Superior temporal gyrus (tissue), 1 donor: ENCODE results near the gene HMHB1.
"Not testable (repeated sequence)": the region's sequence is repeated elsewhere in the genome, so short reads cannot be mapped to it uniquely, and the experiment has no call there.

Experiments
- DNase-seq: peaks from one replicate; pipeline ENCODE4 v3.0.0-alpha.2; 2016; ENCODE audit errors: extremely low spot score

The HMHB1 gene

GRCh38 chr5:143801252-143801939, 10.6 kb upstream of the HMHB1 start:
- DNase-seq: no peak

- no peak for DNase-seq
These were observed 6.1 kb upstream of the HMHB1 start for GRCh38 chr5:143805861-143806260.

- DNase-seq: no peak
These were observed 5.4 kb upstream of the HMHB1 start for GRCh38 chr5:143806579-143806978.

DNA sequence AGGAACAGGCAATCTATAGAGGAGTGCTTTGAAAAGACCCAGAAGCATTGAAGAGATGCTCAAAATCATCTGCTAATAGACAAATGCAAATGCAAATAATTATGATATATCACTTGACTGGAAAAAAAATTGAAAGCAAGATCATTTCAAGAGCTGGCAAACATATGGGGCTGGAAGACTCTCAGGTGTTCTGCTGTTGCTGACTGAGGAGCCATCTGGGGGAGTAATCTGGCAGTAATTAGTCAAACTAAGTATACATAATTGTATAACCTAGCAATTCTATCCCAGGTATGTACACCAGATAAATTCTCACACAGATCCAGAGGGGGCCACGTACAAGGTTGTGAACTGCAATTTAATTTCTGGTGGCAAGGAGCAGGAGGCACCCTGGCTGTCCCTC, 4.6 kb upstream of the HMHB1 start:
- no peak for DNase-seq

GRCh38 chr5:143816370-143816769, 4.4 kb downstream of the HMHB1 start:
- DNase-seq: not testable (repeated sequence)

DNA sequence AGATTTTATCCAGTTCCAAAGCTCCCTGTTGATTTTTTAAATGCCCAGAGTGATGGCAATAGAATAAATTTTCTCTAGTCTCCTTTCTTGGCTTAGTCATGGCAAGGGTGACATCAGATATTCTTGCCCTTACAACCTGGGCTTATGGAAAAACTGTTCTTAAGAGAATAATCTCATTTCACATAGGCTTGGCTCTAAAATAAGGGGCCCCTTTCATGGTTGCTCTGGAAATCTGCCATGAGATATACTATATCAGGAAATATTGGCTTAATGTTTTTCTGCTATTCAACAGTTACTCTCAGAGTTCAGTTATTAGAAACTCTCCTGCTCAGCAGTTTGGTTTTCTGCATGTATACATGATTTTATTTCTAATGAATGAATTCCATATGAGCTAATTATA, 7.8 kb downstream of the HMHB1 start:
- DNase-seq: no peak

DNA sequence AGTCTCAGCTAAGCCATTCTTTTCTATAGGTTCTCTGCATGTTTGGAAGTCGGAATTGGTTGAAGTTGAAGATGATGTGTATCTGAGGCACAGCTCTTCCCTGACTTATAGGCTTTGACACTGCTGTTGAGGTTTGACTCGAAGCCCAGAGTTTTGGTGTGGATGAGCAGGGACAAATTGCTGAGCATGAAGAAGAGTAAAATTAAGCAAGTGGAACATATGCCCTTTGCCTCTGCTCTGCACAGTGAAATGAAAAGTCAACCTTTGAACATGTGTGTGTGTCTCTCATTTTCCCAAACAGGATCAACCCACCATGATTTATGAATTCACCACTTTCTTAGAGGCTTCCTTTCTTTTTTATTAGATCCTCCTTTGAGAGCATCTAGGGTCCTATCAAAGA, 8.5 kb downstream of the HMHB1 start:
- DNase-seq: no peak

DNA sequence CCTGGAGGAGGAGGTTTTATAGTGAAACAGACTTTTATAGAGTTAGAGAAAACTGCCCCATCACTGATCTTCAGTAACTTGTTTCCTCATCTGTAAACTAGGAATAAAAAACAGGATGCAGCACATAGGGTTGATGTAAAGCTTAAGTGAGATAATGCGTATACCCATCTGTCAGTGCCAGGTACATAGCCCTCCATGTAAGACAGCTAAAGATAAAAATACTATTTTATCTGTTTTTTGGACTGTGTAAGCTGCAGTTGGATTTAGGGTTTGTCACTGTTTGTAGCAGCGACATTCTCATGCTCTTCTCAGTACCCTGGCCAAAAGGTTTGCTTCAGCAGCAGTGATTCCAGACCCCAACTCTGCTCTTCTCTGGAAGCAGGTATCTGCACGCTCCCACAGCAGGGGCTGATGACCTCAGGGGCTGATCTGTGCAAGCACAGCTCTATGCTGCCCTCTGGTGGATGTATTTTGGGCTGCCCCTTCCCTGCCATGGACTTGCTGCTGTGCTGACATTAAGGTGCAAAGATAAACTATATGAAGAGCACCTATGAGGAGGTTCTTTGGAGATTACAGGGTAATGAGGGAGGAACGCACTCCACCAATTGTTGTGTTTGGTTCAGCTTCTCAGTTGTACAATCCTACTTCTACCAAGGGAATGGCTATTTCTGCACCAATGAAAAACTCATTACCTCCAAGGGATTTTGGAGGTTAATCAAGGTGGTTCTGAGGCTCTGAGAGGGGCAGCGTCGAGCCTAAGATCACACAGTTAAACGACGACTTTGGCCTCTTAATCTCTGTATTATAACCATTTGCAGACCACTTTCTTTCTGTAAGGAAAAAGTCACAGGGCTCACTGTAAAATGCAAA, 13.1 kb downstream of the HMHB1 start:
- peak; percentile 92 for DNase-seq

DNA sequence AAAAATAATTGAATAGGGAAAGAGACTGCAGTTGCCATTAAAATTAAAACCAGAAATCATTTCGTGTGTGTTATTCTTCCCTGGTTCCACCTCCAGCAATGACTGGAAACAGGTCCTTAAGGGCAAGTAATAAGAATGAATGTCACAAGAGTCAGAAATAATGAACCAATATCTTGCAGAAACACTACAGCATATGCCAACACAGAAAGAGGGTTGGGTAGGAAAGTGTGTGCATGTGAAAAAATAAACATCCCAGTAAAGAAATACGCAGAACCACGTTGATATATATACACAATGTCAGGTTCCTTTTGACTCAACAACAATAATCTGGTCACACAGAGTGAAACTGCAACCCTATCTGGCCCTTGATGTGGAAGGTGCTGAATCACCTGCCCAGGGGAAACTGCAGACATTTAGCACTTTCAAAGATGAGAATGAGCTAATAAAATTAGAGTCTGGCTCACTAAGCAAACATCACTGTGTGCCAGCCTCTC, 15.0 kb downstream of the HMHB1 start:
- no peak for DNase-seq

GRCh38 chr5:143828710-143829109, 16.7 kb downstream of the HMHB1 start:
- no peak for DNase-seq

GRCh38 chr5:143833177-143833576, 21.2 kb downstream of the HMHB1 start:
- no peak for DNase-seq

GRCh38 chr5:143835251-143835650, 23.3 kb downstream of the HMHB1 start:
- no peak for DNase-seq

- DNase-seq: no peak
These were observed 24.3 kb downstream of the HMHB1 start for GRCh38 chr5:143836161-143836725.

DNA sequence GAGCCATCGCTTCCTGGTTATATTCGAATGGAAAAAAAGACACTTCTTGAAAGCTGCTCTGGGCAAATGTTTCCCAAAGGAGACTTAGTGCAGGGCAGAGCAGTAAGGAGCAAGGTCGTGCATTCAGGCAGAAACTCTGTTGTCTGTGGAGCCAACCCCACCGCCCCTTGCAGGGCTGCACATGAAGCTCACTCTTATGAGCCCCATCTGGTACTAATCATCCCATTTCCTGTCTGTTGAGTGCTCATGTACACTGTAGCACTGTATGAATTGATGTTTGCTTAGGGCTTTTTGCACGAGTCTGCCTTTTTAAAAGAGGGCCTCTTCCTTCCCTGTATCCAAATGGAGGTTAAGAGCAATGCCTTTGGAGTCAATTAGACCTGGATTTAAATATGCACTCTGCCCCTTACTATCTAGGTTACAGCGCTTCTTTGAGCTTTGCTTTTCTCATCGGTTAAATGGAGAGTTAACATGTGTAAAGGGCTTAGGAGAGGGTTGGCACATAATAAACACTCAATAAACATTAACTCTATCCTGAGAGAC, 25.4 kb downstream of the HMHB1 start:
- DNase-seq: no peak

DNA sequence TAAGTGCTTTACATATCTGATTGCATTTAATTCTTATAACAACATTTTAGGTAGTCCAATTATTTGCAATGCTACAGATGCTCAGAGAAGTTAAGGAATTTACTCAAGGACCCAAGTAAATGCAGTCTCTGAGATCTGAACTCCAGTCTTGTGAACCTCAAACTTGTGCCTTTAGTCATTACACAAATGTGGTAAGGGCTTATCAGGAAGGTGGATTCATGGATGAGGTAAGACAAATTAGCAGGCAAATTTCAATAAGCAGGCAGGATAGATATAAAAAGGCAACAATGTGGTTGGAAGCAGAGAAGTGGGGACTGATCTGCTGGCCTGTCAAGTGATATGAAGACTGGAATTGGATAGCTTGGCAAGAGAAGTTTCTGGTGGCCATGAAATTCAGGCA, 29.5 kb downstream of the HMHB1 start:
- no peak for DNase-seq

- DNase-seq: no peak
These were observed 31.0 kb downstream of the HMHB1 start for GRCh38 chr5:143842920-143843319.

GRCh38 chr5:143843461-143843860, 31.5 kb downstream of the HMHB1 start:
- DNase-seq: no peak

DNA sequence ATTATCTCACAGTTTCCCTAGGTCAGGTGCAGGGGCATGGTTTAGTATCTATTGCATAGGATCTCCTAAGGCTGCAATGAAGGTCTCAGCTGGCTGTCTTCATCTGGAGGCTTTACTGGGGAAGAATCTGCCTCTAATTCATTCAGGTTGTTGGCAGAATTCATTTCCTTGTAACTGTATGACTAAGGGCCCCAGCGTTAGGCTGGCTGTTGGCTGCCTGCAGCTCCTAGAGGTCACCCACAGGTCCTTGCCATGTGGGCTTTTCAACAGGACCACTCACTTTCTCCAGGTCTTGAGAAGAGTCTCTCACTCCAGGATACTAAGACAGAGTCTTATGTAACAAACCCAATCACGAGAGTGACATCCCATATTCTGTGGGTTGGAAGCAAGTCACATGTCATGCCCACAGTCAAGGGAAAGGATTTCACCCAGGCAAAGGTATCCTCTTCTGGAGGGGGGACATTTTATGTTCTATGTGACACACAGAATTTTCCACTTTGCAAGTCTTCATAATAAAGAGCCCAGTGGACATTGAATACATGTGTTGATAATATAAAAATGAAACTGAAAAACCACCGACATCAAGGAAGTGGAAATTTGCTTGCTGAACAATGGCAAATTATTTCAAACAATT, 38.2 kb downstream of the HMHB1 start:
- no peak for DNase-seq

- DNase-seq: no peak
These were observed 39.4 kb downstream of the HMHB1 start for GRCh38 chr5:143851383-143851782.

DNA sequence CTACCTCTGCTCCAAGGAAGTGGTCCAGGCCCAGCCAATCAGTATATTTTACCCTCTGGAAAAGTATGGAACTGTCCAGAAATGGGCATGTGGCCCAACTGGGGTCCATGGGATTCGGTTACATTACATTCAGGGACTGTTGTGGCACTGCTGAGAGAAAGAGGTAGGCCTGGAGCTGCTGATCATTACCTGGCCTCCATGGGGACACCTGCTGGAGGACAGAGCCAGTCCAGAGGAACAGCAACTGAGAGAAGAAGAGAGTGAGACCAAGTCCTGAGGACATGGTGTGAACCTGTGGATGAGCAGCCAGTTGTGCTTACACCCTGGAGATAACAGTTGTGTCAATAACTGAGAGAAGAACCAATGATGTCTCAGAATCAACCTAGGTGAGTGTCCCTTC, 48.2 kb downstream of the HMHB1 start:
- no peak for DNase-seq

GRCh38 chr5:143862271-143862670, 50.3 kb downstream of the HMHB1 start:
- no peak for DNase-seq

DNA sequence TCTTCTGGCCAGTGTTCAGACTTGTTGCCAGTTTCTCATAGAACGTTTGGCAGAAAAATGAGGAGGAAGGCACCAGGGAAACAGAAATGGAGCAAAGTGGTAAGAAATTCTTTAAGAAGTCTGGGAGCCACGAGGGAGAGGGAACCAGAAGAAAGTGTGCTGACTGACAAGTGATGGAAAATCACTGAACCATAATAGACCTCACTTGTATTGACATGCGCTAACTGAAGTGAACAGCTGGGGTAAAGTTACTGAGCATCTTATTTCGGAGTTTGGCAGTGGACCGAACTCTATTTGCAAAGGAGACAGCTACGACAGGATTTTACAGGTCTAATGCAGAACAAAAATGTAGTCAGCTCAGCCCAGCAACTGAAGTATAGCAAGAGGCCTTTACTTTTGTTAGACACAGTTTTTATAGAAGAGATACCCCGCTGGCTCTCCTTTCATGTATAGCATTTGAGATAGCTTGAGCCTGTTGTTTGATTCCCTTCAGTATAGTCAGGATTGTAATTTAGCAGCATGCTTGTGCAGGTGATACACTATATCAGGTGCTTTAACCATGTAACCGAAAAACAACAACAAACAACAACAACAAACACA, 53.6 kb downstream of the HMHB1 start:
- DNase-seq: peak; percentile 59
